Measurements from ENCODE around the gene CRAMP1. TPM values are rescaled to one million over a fixed set of nuclear protein-coding genes. Genes with fewer than 3 reads are reported as not detected.

CRAMP1 gene, protein sequence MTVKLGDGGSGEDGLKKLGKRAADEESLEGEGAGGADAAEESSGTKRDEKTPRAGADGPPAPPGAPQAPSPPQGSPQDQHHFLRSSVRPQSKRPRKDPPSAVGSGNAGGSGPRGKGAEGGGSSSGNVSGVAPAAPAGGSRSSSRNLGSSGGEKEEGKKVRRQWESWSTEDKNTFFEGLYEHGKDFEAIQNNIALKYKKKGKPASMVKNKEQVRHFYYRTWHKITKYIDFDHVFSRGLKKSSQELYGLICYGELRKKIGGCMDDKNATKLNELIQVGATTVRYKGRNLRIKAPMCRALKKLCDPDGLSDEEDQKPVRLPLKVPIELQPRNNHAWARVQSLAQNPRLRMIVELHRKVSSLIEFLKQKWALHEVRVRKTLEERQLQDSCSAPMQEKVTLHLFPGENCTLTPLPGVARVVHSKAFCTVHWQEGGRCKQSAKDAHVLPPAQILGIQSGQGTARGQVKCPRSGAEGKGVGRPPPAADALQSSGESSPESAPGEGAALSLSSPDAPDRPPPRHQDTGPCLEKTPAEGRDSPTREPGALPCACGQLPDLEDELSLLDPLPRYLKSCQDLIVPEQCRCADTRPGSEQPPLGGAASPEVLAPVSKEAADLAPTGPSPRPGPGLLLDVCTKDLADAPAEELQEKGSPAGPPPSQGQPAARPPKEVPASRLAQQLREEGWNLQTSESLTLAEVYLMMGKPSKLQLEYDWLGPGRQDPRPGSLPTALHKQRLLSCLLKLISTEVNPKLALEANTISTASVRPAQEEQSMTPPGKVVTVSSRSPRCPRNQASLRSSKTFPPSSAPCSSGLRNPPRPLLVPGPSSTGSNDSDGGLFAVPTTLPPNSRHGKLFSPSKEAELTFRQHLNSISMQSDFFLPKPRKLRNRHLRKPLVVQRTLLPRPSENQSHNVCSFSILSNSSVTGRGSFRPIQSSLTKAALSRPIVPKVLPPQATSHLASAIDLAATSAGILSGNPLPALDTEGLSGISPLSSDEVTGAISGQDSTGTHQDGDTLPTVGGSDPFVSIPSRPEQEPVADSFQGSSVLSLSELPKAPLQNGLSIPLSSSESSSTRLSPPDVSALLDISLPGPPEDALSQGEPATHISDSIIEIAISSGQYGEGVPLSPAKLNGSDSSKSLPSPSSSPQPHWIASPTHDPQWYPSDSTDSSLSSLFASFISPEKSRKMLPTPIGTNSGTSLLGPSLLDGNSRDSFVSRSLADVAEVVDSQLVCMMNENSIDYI (N-terminal part only)
- 10 to 100 TPM in 11 of 12 donors, not detected in 1; 12.0 to 37.0 (median 14.9) TPM for polyA plus RNA-seq (ENCODE audit: insufficient read length in 12 of 12)
- long read RNA-seq, donor 1, partial matches to known transcripts = 0 of 1 reads
- long read RNA-seq, donor 1, other reads (novel, unspliced or antisense) = 0 of 1 reads
- long read RNA-seq, donor 2, partial matches to known transcripts = 0 of 2 reads
- long read RNA-seq, donor 2, other reads (novel, unspliced or antisense) = 0 of 2 reads
- long read RNA-seq, donor 3 = 0 reads
- long read RNA-seq, donor 4 = 0 reads
- long read RNA-seq, donor 5 = 0 reads
- long read RNA-seq, donor 6 = 0 reads
- long read RNA-seq, donor 7, partial matches to known transcripts = 0 of 1 reads
- long read RNA-seq, donor 7, other reads (novel, unspliced or antisense) = 0 of 1 reads
- long read RNA-seq, donor 8, partial matches to known transcripts = 0 of 4 reads
- long read RNA-seq, donor 8, other reads (novel, unspliced or antisense) = 0 of 4 reads
- long read RNA-seq, donor 9 = 0 reads
- long read RNA-seq, donor 10, partial matches to known transcripts = 0 of 1 reads
- long read RNA-seq, donor 10, other reads (novel, unspliced or antisense) = 0 of 1 reads
- long read RNA-seq, donor 11 = 0 reads

DNA sequence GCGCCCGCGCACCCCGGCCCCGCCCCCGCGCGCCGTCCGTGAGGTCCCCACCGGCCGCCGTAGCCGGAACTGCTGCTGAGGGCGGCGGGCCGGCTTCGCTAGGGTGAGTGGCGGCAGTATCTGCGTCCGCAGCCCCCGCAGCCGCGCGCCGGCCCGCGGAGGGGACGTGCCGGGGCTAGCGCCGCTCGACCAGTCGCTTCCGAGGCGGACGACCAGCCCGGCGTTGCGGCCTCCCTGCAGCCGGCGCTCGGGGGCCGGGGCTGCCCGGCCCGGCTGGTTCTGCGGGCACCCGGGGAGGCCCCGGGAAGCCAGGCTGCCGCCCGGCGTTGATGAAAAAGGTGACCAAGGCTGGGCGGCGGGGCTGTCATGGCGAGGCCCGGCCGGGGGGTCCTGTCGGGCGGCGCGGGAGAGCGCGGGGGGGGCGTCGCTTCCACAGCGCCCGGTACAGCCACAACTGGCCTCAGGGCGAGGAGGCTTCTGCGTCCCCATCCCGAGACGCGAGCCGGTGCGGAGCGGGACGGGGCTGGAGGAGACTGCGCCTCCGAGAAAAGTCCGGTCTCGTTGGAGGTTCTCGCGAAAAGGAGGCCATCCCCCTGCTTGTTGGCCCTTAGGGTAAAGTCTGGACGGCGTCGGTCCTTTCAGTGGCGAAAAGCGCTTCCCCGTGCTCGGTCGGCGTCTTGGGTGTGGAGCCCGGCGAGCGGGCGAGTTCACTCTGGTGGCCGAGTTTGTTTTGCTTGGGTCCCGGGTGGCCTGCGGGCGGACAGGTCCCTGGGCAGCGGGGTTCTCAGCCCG lies at the start of gene CRAMP1:
TSS of gene CRAMP1 (plus strand) at position 41 of the 792 bp plus-strand sequence. CDS start 2,280 bp downstream, outside the sequence.
- no peak for DNase-seq

DNA sequence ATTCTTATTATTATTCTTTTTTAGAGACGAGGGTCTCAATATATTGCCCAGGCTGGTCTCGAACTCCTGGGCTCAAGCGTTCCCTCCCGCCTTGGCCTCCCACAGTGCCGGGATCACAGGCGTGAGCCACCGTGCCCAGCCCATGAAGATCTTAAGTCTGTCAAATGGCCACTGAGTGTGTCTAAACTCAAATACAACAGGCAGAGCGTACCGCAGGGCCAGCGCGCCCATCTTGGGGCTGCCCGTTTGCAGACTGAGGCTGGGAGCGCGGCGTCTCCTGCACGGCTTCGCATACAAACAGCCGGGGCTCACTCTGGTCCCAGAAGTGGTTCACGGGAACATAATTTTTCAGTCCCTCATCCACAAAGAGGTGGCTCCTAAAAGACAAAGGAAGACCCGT lies 48.4 kb upstream of the CRAMP1 start:
- no peak for DNase-seq

DNA sequence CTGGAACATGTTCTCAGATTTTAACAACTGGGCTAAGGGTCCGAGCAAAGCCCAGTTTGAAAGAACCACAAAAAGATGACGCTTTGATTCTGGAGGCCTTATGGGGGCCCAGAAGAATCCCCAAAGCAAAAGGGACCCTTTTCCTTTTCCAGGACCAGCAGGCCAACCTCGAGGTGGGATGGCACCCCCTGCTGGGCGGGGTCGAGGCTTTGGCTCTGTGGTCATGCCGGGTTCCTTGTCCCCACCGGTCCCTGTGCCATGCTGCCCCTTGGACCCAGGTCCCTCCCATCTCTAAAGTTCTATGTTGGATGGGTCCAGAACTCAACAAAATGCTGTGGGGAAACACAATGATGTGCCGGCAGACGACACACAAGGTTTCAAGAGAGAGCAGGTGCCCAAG lies 47.8 kb upstream of the CRAMP1 start:
- DNase-seq = no peak

DNA sequence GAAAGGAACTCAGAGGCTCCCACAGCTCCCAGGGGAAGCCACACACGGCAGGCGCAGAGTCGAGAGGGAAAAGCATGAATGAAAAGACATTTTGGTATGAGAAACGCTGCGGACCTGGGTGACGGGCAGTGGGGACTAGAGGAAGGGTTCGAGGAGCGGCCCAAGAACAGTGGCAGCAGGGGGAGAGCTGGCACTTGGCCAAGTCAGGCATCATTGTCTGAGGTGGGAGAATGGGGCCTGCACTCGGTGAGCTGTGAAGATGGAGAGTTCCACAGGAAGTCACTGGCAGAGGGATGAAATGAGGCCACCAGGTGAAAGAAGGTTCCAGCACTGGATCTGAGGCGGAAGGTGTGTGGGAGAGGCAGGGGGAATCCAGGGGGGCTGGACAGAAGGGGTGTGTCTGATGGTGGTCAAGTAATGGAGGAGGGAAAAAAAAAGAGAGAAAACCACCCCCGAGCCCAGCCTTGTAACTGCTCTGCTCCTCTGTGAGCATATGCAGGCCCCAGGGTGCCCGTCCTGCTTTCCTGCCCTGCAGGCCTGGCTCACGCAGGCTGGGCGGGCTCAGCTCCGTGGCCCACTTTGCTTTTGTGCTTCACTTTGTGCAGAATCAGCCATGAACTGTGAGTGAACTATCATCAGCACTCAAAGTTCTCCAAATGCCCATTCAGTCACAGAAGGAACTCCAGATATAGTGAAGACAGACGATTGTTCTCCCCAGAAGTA lies 46.9 kb upstream of the CRAMP1 start:
- no peak for DNase-seq

DNA sequence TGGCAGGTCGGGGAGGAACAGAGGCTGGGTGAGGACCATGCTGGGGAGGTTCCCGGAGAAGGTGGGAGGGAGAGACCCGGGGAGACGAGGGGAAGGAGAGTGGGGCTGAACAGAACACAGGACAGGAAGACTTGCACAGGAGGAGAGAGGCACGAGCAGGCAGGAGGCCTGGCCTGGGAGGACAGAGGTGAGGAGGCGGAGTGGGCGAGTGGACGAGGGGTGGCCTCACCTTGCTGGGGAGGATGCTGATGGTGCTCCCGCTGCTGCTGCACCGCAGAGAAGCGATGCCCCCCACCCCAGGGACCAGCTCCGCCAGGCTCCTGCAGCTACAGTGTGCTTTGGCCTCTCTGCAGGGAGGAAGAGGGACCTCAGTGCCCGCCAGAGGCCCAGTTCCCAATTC lies 44.2 kb upstream of the CRAMP1 start:
- DNase-seq = no peak

- no peak for DNase-seq
Observed at GRCh38 chr16:1571012-1571671, 41.0 kb upstream of the CRAMP1 start.

DNA sequence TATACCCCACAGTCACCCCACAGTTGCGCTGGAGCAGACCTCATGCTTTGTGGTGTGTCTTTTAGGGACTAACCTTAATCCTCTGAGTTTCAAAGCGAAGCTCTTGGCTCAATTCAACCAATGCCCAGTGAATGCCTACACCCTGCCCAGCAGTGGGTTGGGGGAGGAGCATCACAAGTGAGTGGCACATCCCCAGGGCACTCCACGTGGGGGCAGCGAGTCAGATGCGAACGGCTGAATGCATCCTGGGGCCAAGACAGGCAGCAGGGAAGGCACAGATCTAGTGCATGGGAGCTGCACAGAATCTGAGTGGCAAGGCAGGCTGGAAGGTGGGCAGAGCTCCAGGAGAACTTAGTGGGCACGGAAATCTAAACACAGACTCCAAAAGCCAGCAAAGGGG lies 39.5 kb upstream of the CRAMP1 start:
- DNase-seq = no peak

GRCh38 chr16:1573301-1573700 lies 38.9 kb upstream of the CRAMP1 start:
- no peak for DNase-seq

GRCh38 chr16:1575578-1575977 lies 36.6 kb upstream of the CRAMP1 start:
- no peak for DNase-seq

DNA sequence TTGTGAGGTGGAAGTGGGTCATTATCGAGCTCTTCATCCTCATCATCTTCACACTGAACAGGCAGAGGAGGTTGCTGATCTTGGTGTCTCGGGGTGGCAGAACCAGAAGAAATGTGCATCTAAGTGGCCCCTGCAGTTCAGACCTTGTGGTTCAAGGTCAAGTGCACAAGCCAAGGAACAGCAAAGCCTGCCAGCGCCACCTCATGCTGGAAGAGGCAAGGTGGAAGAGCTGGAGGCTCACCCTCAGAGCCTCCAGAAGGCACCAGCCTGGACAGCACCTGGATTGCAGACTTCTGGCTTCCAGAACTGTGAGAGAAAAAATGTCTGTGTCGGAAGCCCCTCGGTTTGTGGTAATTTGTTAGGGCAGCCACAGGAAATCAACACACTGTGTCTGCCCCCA lies 32.9 kb upstream of the CRAMP1 start:
- no peak for DNase-seq

DNA sequence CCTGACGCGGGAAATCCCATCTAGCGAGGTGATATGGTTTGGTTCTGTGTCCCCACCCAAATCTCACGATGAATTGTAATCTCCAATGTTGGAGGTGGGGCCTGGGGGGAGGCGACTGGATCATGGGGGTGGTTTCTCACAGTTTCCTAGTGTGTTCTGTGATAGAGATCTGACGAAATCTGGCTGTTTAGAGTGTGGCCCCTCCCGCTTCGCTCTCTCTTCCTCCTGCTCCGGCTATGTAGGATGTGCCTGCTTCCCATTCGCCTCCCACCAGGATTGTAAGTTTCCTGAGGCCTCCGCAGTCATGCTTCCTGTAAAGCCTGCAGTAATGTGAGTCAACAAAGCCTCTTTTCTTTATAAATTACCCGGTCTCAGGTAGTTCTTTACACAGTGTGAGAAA lies 31.9 kb upstream of the CRAMP1 start:
- DNase-seq = no peak

DNA sequence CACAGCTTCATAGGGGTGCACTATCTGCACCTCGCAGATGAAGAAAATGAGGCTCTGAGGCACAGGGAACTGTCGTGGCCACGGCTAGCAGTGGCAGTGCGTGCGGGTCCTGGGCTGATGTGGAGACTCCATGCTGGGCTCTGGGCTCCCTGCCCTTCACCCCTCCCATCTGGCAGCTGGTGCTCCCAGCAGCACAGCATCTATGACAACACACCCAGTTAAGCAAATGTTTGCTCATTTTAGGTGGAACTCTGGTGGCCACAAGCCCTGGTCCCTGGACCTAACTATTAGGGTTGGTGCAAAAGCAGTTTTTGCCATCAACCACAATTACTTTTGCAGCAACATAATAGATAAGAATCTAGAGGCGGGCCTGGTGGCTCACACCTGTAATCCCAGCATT lies 31.2 kb upstream of the CRAMP1 start:
- DNase-seq = no peak

- DNase-seq = no peak
Observed at GRCh38 chr16:1581804-1582203, 30.4 kb upstream of the CRAMP1 start.

- no peak for DNase-seq
Observed at GRCh38 chr16:1583180-1583579, 29.0 kb upstream of the CRAMP1 start.

GRCh38 chr16:1584926-1585484 lies 27.2 kb upstream of the CRAMP1 start:
- DNase-seq = no peak

DNA sequence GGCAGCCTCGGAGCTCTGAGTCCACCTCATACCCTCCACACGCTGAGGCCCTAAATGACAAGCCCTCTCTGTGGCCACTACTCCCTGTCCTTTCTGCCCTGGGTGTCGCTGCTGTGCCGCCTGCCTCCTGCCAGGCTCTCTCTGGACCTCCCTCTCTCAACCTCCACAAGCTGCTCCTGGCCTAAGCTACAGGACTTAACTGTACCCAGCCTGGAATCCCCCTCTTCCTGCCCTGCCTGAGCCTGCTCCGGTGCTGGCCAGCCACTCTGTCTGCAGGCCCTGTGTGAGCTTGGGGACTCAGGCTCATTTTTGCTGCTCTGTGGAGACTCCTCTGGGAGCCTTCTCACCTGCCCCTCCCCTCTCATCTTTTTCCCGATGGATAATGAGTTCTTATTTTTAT lies 21.8 kb upstream of the CRAMP1 start:
- no peak for DNase-seq

DNA sequence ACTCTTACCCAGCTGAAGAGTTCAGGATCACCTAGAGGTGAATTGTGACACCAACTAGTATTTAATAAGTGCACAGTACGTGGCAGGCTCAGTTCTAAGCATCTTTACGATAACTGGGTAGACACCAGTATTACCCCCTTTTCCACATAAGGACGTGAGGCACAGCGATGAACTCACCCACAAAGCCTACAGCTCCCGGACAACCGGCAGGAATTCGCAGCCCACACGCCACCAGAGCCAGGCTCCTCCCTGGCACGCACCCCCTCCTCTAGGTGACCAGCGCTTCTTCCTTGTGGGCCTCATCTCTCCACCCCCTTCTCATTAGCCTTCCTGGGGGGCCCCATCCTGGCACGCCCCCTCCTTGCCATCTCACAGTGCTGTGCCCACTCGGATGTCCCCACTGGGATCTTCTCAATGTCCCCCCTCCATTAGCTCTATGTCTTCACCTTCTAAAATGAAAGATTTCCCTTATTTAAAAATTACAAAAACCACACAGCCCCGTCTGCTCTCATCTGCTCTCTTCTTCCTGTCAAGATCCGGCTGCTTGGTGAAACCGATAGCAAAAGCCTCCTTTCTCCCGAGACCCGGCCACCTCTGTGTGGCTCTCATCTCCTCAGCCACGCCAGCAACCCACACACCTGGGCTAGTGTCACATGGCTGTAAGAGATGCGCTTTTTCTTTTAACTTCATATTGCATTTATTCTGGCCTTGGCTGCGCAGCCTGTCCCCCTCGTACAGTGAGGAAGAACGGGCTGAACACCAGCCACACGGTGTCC lies 21.0 kb upstream of the CRAMP1 start:
- no peak for DNase-seq

- no peak for DNase-seq
Observed at GRCh38 chr16:1592446-1592845, 19.7 kb upstream of the CRAMP1 start.

Measured in muscle of arm (tissue), 14 donors.